Kidney tubule cell (primary cell): ENCODE data around the gene HOXA13.

ENCODE experiments used
- DNase-seq: peaks from one replicate; pipeline ENCODE4 v3.0.0-alpha.2; 2018; ENCODE audit warnings: low spot score

Gene HOXA13

GRCh38 chr7:27207348-27207985 lies 7.6 kb upstream of the HOXA13 start:
- no peak for DNase-seq

- no peak for DNase-seq
These were observed 5.7 kb upstream of the HOXA13 start for GRCh38 chr7:27205325-27206280.

- no peak for DNase-seq
These were observed 5.0 kb upstream of the HOXA13 start for GRCh38 chr7:27204851-27205322.

GRCh38 chr7:27203964-27204594 lies 4.2 kb upstream of the HOXA13 start:
- DNase-seq, result no peak

- no peak for DNase-seq
These were observed 3.6 kb upstream of the HOXA13 start for GRCh38 chr7:27203365-27203953.

- no peak for DNase-seq
These were observed 2.9 kb upstream of the HOXA13 start for GRCh38 chr7:27202862-27203134.

GRCh38 chr7:27202018-27202861 lies 2.3 kb upstream of the HOXA13 start:
- DNase-seq, result no peak

- DNase-seq, result no peak
These were observed 1.7 kb upstream of the HOXA13 start for GRCh38 chr7:27201580-27202017.

- no peak for DNase-seq
These were observed 1.1 kb upstream of the HOXA13 start for GRCh38 chr7:27200761-27201579.

GRCh38 chr7:27198871-27199801 lies 755 bp downstream of the HOXA13 start:
- no peak for DNase-seq

GRCh38 chr7:27198138-27198841 lies 1.6 kb downstream of the HOXA13 start:
- no peak for DNase-seq

- DNase-seq, result no peak
These were observed 2.5 kb downstream of the HOXA13 start for GRCh38 chr7:27197137-27198042.

GRCh38 chr7:27196287-27196767 lies 3.6 kb downstream of the HOXA13 start:
- DNase-seq, result peak; percentile 68

- DNase-seq, result no peak
These were observed 5.1 kb downstream of the HOXA13 start for GRCh38 chr7:27194686-27195379.

- DNase-seq, result no peak
These were observed 5.9 kb downstream of the HOXA13 start for GRCh38 chr7:27194002-27194352.

- no peak for DNase-seq
These were observed 6.4 kb downstream of the HOXA13 start for GRCh38 chr7:27193335-27194001.
